NCI-H510A treated with DMSO at 0.1 percent for 48 hours (cell line): Measurements from ENCODE around the gene RIPOR1.
A peak's percentile ranks its signal among the peaks of the same experiment; 100 is the strongest.
"Not testable (repeated sequence)": the region's sequence is repeated elsewhere in the genome, so short reads cannot be mapped to it uniquely, and the experiment has no call there.

Experiments
- DNase-seq: peaks from one replicate; lab custom pipeline; 2025; lab: John Stamatoyannopoulos, UW

The RIPOR1 gene

DNA sequence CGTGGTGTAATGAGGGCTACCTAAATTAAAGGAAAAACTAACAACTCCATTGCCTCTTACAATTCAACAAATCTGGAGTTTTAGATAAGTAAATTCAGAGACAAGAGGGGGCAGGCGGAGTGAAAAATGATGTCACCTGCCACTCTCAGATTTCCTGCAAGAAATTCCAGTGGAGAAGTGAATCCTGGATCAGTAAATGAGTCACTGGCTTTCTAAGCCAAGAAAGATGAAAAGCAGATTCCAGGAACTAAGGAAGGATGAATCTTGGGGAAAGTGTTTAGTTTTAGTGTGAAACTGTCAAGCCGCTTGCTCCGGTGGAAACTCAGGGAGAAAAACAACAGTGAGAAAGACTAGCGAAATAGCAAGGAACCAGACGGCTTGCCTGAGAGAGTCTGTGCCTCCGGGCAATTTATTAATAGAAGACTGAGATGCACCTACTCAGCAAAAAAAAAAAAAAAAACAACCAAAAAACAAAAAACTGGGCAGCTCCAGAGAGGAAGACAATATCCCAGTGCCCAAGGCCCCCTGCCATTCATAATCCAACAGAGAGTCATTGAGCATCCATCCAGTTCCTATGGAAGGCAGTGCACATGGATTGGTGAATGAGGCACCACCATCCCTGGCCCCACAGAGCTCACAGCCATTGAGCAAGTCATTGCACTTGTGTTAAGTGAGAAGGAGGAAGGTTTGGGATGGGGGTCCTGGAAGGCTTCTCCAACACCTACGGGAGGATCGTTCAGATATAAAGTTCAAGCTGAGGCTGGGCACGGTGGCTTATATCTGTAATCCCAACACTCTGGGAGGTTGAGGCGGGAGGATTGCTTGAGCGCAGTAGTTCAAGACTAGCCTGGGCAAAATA, 12.1 kb upstream of the RIPOR1 start:
- no peak for DNase-seq

GRCh38 chr16:67517155-67517445, 11.5 kb upstream of the RIPOR1 start:
- DNase-seq, result no peak

DNA sequence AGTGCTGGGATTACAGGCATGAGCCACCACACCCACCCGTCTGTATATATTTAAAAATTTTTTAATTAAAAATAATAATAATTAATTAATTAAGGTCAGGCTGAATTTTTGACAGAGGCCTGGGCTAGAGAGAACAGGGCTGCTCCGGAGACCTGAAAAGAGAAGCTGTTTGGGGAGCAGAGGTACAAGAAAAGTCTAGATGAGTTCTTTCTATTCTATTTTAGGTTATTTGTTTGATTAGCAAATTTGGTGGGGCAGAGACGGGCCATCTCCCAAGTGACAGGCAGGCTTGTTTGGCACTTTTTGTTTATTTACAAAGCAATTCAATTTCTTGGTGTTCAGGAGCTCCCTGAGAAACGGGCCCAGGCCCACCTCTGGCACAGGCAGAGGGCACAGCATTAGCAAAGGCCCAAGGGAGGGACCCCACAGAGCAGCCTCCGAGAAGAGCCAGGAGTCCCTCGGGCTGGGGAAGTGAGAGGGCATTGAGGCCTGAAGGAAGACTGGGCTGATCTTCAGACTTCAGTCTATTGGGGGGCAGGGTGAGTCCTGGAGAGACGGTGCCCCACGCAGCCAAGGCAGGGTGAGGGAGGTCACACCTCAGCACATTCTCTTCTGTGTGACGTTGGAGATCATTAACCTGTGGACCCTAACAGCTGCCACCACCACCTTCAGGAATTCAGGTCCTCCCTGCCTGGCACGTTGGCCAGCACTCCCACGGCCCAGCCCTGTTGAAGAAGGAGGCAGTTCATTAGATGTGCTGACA, 10.8 kb upstream of the RIPOR1 start:
- no peak for DNase-seq

GRCh38 chr16:67518676-67519075, 10.0 kb upstream of the RIPOR1 start:
- no peak for DNase-seq

DNA sequence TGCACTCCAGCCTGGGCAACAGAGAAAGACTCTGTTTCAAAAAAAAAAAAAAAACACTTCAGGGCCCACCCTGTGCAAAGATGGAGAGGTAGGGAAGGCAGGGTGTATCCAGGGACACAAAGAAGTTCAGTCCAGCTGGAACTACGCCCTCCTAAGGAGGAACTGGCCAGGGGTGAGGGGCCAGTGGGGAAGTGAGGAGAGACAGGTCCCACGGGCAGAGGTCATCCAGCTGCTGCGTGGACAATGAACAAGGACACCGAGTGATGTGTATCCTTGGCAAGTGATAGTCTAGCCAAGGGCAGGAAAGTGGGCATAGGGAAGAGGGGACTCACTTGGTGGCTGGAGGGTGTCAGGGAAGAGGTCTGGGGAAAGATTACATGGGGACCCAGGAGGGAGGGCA, 9.4 kb upstream of the RIPOR1 start:
- no peak for DNase-seq

- peak; percentile 78 for DNase-seq
These were observed 7.4 kb upstream of the RIPOR1 start for GRCh38 chr16:67521095-67521804.

DNA sequence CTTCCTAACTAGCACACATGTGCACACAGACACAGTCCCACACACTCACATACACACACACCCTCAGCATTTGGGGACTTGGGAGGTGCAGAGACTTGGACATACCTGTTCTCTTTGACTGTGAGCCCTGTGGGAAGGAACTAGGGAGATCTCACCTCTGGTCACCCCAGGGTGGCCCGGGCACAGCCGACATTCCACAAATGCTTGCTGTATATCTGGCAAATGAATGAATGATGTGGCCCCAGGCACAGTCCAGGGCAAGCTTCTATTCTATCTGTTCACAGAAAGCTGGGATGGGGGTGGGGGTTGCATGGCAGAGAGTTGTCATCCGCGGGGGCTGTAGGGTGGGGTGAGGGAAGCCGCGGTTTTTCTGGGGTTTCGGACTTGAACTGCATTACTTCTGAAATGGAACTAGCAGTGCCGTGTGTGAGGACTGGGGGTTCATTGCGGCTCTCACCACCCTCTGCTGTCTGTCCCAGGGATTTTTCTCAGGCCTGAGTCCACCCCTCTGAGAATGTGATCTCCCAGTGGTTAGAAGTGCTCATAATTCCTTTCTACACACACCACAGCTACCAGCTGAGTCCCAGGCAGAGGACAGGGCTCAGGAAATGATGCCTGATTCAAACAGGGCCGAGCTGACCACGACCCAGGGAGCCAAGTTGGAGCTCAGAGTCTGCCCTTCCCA, 3.3 kb upstream of the RIPOR1 start:
- DNase-seq, result no peak

DNA sequence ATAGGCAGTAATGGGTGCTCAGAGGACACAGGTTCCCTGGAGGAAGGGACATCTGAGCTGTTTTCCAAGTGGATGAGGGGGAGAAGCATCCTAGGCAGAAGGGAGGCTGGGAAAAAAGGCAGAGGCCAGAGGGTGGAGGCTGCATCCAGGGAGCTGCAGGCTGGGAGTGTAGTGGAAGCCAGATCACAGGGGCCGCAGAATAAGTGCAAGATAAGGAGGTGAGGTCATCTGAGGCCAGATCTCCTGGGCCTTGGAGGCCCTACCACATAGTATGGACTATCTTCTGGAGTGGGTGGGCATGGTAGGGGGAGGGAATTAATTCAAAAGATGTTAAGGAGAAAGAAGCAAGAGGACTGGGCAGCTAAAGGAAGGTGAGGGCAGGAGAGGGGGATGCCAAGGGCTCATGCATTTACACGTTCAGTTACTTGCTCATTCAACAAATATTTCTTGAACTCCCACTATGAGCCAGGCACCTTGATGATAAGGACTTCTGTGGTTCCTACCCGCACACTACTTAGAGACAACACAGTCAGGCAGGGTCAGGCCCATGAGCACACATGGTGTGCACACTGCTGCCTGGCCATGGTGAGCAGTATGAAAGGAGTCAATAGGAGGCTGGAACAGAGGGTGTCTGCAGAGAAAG, 2.4 kb upstream of the RIPOR1 start:
- no peak for DNase-seq

GRCh38 chr16:67528870-67529581, 397 bp downstream of the RIPOR1 start:
- DNase-seq, result no peak

GRCh38 chr16:67529582-67530012, 968 bp downstream of the RIPOR1 start:
- no peak for DNase-seq

GRCh38 chr16:67530013-67530939, 1.6 kb downstream of the RIPOR1 start:
- DNase-seq, result no peak

- no peak for DNase-seq
These were observed 2.6 kb downstream of the RIPOR1 start for GRCh38 chr16:67531247-67531646.

GRCh38 chr16:67533024-67533560, 4.5 kb downstream of the RIPOR1 start:
- no peak for DNase-seq

GRCh38 chr16:67533987-67534386, 5.4 kb downstream of the RIPOR1 start:
- not testable (repeated sequence) for DNase-seq

- DNase-seq, result no peak
These were observed 5.8 kb downstream of the RIPOR1 start for GRCh38 chr16:67534431-67534830.

DNA sequence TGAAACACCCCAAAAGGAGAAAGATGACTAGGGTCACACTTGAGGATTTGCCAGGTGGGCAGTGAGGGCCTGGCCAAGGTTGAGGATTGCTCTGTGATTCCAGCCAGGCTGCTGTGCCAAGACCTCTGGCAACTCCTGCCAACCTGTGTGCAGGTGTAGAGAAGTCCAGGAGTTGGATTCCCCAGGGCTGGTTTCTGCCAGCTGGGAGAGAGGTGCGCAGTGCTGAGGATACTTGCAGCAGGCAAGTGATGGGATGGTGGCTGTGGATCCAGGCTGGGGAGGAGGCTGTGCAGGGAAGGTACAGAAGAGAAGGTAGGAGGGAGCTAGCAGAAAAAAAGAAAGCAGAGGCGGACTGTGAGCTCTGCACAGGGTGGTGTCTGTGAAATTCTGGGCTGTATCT, 6.6 kb downstream of the RIPOR1 start:
- DNase-seq, result no peak

GRCh38 chr16:67537270-67537635, 8.6 kb downstream of the RIPOR1 start:
- no peak for DNase-seq

GRCh38 chr16:67537636-67538591, 9.3 kb downstream of the RIPOR1 start:
- no peak for DNase-seq
